ENCODE measurements around the gene CTSD. TPM values are rescaled to one million over a fixed set of nuclear protein-coding genes. Genes with fewer than 3 reads are reported as not detected.

CTSD gene
- polyA plus RNA-seq, 1 of the 3 experiments (the other 2 are of a cell fraction) = 187 TPM

GRCh38 chr11:1766719-1767398, 3.1 kb upstream of the CTSD start:
- POLR2A ChIA-PET = no interaction called here
- peaks cover 18% of the 10 kb centered on the region for H3K79me2 ChIP-seq (ENCODE audit: insufficient read depth)
- H3K4me2 ChIP-seq = no peak overlapping the region
- no peaks in the 10 kb centered on the region for H3F3A ChIP-seq (replicated peaks; ENCODE audit: insufficient read depth)
- CTCF ChIA-PET = interaction anchor here (0.8 to 3.5 kb wide), 3 partner anchors 22 to 73 kb away, joined by 3 to 18 read pairs (median 3); no protein-coding TSS in a partner anchor
- peaks cover 8 to 19% of the 10 kb centered on the region in 2 experiments; a peak in 3 of 4 replicates for H3K4me1 ChIP-seq (ENCODE audit: control insufficient read depth in 1 of 2, insufficient read depth in 2 of 2, low read depth in 1 of 2, low read length in 1 of 2)
- no peaks in the 10 kb centered on the region for H3K9me3 ChIP-seq
- TF ChIP-seq CHD2 (IDR thresholded peaks at IDR 0.05; ENCODE audit: low read length, partially characterized antibody) = no peak
- TF ChIP-seq ELF1 (IDR thresholded peaks at IDR 0.05) = no peak
- TF ChIP-seq TEAD4 (IDR thresholded peaks at IDR 0.05; ENCODE audit: borderline replicate concordance, insufficient read depth) = no peak
- DNase-seq = no peak
- no peaks in the 10 kb centered on the region for H4K20me1 ChIP-seq (ENCODE audit: insufficient read depth)
- no peaks in the 10 kb centered on the region for H3K27me3 ChIP-seq (ENCODE audit: insufficient read depth)
- H3K4me3 ChIP-seq (ENCODE audit: low read depth in 2 of 2, low read length in 1 of 2) = no peak overlapping the region
- no peak overlapping the region for H3K9ac ChIP-seq
- no peak overlapping the region for H2AFZ ChIP-seq (ENCODE audit: low read depth)
- WGBS (ENCODE audit: low lambda C conversion rate) = 90% methylated on average over 14 of the region's 22 CpGs
- no peak overlapping the region for H3K27ac ChIP-seq (ENCODE audit: low read depth in 2 of 2, low read length in 1 of 2)
- no peaks in the 10 kb centered on the region for H3K36me3 ChIP-seq (replicated peaks in 1 of 2; ENCODE audit: control insufficient read depth in 1 of 2, insufficient read depth in 2 of 2, low read length in 1 of 2)
- H3K9me2 ChIP-seq = no peaks in the 10 kb centered on the region

- Histone ChIP-seq H3K4me1 (ENCODE audit: control insufficient read depth in 1 of 2, insufficient read depth in 2 of 2, low read depth in 1 of 2, low read length in 1 of 2) (peaks cover 8 to 19% of the 10 kb centered on the region in 2 experiments; a peak in 3 of 4 replicates), H3K9ac (no peak overlapping the region), H3K9me2 (no peaks in the 10 kb centered on the region), H3K4me2 (no peak overlapping the region), H2AFZ (ENCODE audit: low read depth) (no peak overlapping the region), H3K9me3 (no peaks in the 10 kb centered on the region), H4K20me1 (ENCODE audit: insufficient read depth) (no peaks in the 10 kb centered on the region), H3K79me2 (ENCODE audit: insufficient read depth) (peaks cover 21% of the 10 kb centered on the region), H3F3A (replicated peaks; ENCODE audit: insufficient read depth) (no peaks in the 10 kb centered on the region), H3K4me3 (ENCODE audit: low read depth in 2 of 2, low read length in 1 of 2) (no peak overlapping the region), H3K27me3 (ENCODE audit: insufficient read depth) (no peaks in the 10 kb centered on the region), H3K36me3 (replicated peaks in 1 of 2; ENCODE audit: control insufficient read depth in 1 of 2, insufficient read depth in 2 of 2, low read length in 1 of 2) (peaks cover 0 to 4% of the 10 kb centered on the region in 2 experiments), H3K27ac (ENCODE audit: low read depth in 2 of 2, low read length in 1 of 2) (no peak overlapping the region)
- CTCF ChIA-PET = interaction anchor here (1.1 to 3.5 kb wide), 2 partner anchors 21 to 72 kb away, joined by 3 to 18 read pairs; no protein-coding TSS in a partner anchor
- POLR2A ChIA-PET = no interaction called here
- WGBS (ENCODE audit: low lambda C conversion rate) = 88% methylated on average over 24 of the region's 28 CpGs
- no peak for TF ChIP-seq EP300 (IDR thresholded peaks at IDR 0.05; ENCODE audit: borderline replicate concordance in 1 of 2, low read depth in 1 of 2, low read length in 1 of 2)
- TF ChIP-seq TAF1 (IDR thresholded peaks at IDR 0.05; ENCODE audit: borderline replicate concordance, low read depth, low read length) = no peak
- TF ChIP-seq ELF1 (IDR thresholded peaks at IDR 0.05) = no peak
- no peak for TF ChIP-seq POLR2AphosphoS5 (IDR thresholded peaks at IDR 0.05; ENCODE audit: low read depth, low read length)
- no peak for TF ChIP-seq MEF2A (IDR thresholded peaks at IDR 0.05; ENCODE audit: borderline replicate concordance, low read depth)
- TF ChIP-seq YY1 (IDR thresholded peaks at IDR 0.05; ENCODE audit: low read depth) = no peak
- no peak for DNase-seq
Observed at GRCh38 chr11:1765871-1766718, 2.4 kb upstream of the CTSD start.

- H3K79me2 ChIP-seq (ENCODE audit: insufficient read depth) = peaks cover 21% of the 10 kb centered on the region
- DNase-seq = peak; percentile 65
- peak overlapping the region; percentile 87 for H3K9ac ChIP-seq
- H3K4me3 ChIP-seq (ENCODE audit: low read depth in 2 of 2, low read length in 1 of 2) = peak overlapping the region; percentile 92 to 94
- H3K4me2 ChIP-seq = peak overlapping the region; percentile 99
- no peaks in the 10 kb centered on the region for H3K9me3 ChIP-seq
- CTCF ChIA-PET = interaction anchor here (1.0 to 3.5 kb wide), 6 partner anchors 10 to 388 kb away, joined by 3 to 18 read pairs (median 6); no protein-coding TSS in a partner anchor
- POLR2A ChIA-PET = interaction anchor here (1.2 to 1.5 kb wide), 4 partner anchors 10 to 69 kb away, joined by 3 to 4 read pairs (median 4); no protein-coding TSS in a partner anchor
- H3K27ac ChIP-seq (ENCODE audit: low read depth in 2 of 2, low read length in 1 of 2) = peak overlapping the region in 1 of 2 experiments; percentile 69; a peak in 1 of 4 replicates
- no peaks in the 10 kb centered on the region for H3F3A ChIP-seq (replicated peaks; ENCODE audit: insufficient read depth)
- H3K36me3 ChIP-seq (replicated peaks in 1 of 2; ENCODE audit: control insufficient read depth in 1 of 2, insufficient read depth in 2 of 2, low read length in 1 of 2) = peaks cover 0 to 25% of the 10 kb centered on the region in 2 experiments
- H3K9me2 ChIP-seq = no peaks in the 10 kb centered on the region
- no peaks in the 10 kb centered on the region for H3K27me3 ChIP-seq (ENCODE audit: insufficient read depth)
- H3K4me1 ChIP-seq (ENCODE audit: control insufficient read depth in 1 of 2, insufficient read depth in 2 of 2, low read depth in 1 of 2, low read length in 1 of 2) = peaks cover 4 to 19% of the 10 kb centered on the region in 2 experiments; a peak in 3 of 4 replicates
- TF ChIP-seq GABPA (IDR thresholded peaks at IDR 0.05; ENCODE audit: low read depth) (no peak), REST (IDR thresholded peaks at IDR 0.05; ENCODE audit: low read depth, low read length) (no peak), MAX (IDR thresholded peaks at IDR 0.05; ENCODE audit: low read depth) (no peak), USF1 (IDR thresholded peaks at IDR 0.05; ENCODE audit: borderline replicate concordance, low read depth) (no peak), FOXM1 (IDR thresholded peaks at IDR 0.05; ENCODE audit: low read depth) (no peak)
- no peaks in the 10 kb centered on the region for H4K20me1 ChIP-seq (ENCODE audit: insufficient read depth)
- peak overlapping the region; percentile 35; the same call in 1 of the 2 replicates for H2AFZ ChIP-seq (ENCODE audit: low read depth)
- 4% methylated on average over 17 of the region's 32 CpGs for WGBS (ENCODE audit: low lambda C conversion rate)
Observed at GRCh38 chr11:1763336-1763795, 361 bp downstream of the CTSD start.
